GM12892 (cell line): Measurements from ENCODE around the gene ABCC3.

Experiments used
- POLR2A ChIP-seq: IDR thresholded peaks from 2 replicates; pipeline ENCODE4 v1.6.1; 2011; ENCODE audit warnings: low read depth, low read length, control low read depth
- POLR2AphosphoS5 ChIP-seq: IDR thresholded peaks from 2 replicates; pipeline ENCODE4 v1.6.1; 2011; ENCODE audit warnings: low read depth, low read length, control low read depth
- TAF1 ChIP-seq: IDR thresholded peaks from 2 replicates; pipeline ENCODE4 v1.6.1; 2011; ENCODE audit warnings: low read depth, mild to moderate bottlenecking, control low read depth, low read length, borderline replicate concordance

GRCh38 chr17:50683434-50684287, 49.0 kb downstream of the ABCC3 start:
- TF ChIP-seq POLR2AphosphoS5 (no peak), POLR2A (no peak), TAF1 (no peak)
